GM18517 (cell line): ENCODE results near the gene RALGPS1.

Source experiments
- ATAC-seq: cut with Tn5 transposase; IDR thresholded peaks from one replicate; pipeline ENCODE4 v1.9.1; 2021; ENCODE audit warnings: mild to moderate bottlenecking, moderate library complexity; ENCODE audit not compliant: unreplicated experiment

RALGPS1 gene

DNA sequence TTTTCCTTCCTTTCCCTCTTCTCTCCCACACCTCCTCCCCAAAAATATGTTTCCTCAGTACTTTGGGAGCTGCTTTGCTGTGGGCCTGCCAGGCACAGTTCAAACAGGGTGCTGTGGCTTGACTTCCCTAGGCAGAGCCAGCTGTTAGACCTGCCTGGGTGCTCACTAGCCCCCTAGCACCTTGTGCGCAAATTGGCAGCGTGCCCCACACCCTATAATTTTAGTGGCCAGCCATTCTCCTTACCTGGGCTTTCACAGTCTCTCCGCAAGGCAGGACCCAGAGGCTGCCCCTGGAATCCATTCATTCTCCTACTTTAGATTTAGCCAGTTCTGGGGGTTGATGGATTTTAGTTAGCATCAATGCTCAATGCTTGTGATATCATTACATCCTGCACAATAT lies 135.6 kb downstream of the RALGPS1 start:
- ATAC-seq: no peak

DNA sequence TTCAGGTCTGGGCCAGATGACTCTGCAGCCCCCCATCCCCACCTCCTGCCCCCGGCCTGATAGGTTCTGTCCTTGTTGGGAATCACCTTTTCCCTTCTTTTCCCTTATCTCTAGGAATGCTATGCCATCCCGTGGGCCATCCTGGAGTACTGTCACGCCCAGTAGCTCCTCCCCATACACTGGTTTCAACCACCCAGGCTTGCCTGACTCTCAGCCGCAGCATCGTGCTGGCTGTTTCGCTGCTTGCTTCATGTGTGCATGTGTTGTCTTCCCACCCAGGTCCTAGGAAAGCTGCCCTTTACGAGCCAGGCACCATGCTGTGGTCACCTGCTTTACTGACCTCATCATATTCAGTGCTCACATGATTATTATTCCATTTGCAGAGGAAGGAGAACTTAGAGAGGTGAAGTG lies 136.0 kb downstream of the RALGPS1 start:
- ATAC-seq: no peak

DNA sequence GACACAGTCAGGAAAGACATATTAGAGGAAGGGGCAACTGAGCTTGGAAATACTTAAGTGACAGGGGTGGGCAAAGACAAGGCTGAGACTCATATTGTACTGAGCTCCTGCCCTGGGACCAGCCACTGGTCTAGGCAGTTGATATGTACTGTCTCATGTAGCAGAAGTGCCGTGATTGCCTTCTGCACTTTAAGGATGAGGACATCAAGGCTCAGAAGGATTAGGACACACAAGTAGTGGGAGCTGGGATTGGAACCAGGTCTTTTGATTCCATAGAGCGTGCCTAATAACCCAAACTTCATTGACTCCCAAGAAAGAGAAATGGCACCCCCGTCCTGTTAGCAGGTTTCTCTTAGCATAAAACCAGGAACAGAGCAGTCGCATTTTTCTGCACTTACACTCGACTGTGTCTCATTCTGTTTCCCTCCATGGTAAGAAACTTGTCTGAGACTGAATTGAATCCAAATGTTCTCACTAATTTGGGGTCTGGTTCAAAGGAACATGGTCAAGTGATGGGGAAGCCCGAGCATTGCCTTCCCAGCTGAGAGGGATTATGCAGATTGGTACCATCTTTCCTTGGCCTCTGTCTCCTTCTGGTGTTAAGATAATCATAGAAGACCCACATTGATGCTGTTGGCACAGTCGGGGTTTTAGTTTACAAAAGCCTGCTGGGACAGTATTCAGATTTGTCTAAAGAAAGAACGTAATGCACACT lies 137.5 kb downstream of the RALGPS1 start:
- ATAC-seq: no peak

DNA sequence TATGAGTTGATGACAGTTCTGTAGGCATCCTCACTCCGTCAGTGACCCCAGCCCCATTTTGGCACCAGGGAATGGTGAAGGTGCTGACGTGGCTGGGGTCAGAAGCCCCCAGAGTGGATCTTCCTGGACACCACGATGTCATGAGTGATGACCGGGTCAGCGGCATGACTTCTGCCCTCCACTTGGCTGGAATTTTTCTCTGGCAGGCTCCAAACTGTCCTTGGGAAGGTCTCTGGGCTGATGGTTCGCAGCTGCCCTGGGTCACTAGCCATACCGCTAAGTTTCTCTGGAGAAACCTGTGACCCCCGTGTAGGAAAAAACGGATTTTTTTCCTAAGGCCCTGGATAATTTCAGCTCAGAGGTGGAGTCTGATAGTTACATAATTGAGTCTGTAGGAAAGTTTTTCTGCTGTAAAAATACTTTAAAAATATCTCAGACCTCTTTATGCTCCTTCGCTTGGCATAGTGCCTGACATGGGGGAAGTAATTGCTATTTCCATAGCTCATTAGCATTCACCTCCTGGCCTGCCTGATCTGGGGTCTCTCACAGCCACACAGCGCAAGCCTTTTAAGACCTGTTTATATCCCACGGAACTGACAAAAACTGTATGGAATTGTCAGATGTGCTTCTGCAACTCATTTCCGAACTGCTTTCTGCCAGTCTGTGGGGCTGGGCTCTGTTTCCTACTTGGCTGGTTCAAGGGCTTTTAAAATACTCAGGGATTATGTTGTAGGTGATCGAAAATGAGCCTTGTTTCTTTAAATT lies 138.7 kb downstream of the RALGPS1 start:
- ATAC-seq: no peak

DNA sequence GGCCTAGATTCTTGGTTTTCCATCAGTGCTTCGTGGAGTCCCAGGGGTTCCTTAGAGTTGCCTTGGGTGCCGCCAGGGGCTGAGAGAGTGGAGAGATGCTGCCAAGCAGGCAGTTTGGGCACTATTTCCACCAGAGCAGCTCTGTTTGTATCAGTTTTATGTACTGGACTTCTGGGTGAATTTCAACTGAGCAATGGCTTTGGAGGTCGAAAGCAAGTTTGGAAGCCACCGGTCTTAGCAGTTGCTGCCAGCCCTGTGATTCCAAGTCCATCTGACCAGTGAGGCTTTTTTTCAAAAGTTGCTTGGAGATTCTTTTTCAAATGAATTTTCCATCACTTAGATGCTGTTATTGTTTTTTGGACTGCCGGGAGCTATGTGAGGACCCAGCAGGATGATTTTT lies 139.4 kb downstream of the RALGPS1 start:
- ATAC-seq: no peak

DNA sequence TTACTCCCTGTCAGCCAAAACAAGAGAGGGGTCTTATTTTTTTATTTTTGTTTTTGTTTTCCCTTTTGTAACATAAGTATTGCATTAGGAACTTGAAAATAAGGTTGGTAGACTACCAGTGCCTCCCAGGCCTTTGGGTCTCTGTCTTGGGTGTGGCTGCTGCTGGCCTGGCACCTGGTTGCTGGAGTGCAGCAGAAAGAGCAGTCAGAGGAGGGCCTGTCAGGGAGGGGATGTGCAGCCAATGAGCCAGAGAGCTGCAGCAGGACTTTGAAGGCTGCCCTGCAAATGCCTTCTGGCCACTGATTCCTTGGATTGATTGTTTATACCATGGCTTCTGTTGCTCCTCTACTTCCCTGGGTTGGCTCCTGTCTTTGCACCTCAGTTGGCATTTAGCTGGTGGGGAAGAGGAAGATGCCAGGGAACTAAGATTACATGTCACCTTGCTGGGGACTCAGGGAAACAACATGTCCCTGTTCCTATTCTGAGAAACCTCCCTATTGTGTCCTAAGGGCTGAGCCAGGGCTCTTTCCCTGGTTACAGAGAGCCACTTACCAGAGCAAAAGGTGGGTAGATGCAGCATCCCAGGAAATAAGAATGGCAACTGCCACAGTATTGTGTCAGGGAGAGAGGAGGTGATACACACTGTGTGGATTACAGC lies 141.3 kb downstream of the RALGPS1 start:
- no peak for ATAC-seq

DNA sequence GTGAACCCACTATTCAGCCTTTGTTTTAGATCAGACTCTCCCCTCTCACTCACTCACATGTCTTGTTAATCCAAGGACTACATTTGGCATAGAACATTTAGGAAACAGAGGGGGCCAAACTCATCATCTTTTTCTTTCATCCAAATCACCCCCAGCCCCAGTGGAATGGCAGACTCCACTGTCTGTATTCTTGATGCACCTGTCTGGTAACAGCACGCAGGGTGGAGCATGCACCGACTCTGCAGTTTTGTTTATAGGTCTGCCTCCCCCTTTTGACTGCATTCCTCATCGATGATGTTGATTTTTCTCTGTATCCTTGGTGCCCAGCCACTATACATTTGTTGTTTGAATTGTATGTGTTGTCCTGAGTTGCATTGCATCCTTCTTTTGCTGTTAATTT lies 141.9 kb downstream of the RALGPS1 start:
- no peak for ATAC-seq

DNA sequence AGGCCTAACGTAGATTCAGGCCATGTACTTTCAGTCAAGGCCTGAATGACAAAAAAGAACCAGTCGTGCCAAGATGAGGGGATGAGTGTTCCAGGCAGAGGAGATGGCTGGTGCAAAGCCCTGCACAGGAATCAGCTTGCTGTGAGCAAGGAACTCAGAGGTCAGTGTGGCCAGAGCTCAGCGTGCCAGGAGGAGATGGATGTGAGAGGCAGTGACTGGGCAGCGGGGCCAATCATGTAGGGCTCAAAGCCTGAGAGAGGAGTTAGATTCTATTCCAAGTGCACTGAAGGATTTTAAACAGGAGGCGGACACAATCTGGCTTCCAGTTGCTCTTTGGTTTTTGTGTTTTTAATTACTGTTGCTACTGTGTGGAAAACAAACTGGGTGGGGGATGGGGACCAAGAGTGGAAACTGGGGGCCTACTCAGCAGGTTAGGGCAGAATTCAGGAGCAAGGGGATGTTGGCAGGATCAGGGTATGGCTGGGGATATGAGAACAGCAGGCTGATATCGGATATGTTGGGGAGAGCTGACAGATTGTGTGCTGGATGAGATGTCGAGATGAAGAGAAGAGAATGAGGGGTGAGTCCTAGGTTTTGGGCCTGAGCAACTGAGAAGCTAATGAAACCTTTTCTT lies 143.5 kb downstream of the RALGPS1 start:
- ATAC-seq: no peak

DNA sequence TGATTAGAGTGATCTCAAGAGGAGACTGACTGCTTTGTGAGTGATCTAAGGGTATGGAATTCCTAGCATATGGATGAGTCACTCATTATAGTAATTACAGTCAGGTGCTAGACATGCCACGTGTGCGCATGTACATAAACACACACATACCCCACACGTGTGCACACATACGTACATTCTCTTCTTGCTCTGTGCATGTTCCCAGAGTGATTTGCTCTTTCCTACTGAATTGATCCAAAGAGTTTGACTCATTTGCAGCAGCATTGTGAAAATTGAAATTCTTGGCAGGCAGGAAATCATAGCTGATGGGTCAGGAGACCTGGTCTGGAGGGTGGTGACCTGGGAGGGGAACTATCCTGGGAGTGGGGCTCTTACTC lies 144.1 kb downstream of the RALGPS1 start:
- ATAC-seq: no peak

DNA sequence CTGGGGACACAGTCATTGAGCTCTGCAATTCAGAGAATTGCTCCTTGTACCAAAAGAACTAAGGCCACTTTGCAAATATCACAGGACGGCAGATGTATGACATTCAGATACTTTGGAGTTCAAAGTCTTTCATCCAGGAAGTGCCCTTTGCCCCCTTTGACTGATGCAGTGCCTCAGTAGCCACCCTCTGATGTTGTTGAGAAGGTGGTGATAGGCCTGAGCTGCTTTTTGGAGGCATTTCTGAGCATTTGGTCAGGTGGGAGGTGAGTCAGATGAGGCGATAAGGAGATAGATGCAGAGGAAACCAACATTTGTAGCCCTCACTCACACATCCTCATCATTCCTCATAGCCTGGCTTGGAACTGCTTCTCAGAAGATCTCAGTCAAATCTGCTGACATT lies 144.4 kb downstream of the RALGPS1 start:
- ATAC-seq: no peak

DNA sequence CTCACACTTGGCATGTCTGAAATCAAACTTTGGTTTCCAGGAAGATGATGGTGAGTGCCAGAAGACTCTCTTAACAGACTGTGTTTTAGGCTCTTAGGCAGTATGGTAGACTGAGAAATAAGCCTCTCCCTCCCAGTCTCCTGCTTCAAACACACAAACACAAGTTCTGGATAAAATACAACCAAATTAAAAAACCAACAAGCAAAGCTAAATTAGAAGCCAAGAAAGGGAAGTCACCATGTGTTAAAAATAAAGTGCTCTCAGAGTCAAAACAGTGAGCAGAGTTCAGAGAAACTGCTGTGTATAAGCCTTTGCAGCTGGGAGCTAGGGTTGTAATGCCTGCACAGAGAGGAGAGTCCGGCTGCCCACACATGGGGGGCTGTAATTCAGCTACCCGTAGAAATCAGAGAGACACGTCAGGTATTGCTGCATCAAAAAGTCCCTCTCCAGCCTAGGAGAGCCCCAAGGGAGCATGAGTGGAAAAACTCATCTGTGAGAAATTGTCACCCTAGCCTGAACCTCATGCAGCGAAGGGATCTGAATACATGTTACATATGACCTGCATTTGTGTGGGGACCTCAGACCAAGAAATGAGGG lies 145.3 kb downstream of the RALGPS1 start:
- ATAC-seq: no peak

DNA sequence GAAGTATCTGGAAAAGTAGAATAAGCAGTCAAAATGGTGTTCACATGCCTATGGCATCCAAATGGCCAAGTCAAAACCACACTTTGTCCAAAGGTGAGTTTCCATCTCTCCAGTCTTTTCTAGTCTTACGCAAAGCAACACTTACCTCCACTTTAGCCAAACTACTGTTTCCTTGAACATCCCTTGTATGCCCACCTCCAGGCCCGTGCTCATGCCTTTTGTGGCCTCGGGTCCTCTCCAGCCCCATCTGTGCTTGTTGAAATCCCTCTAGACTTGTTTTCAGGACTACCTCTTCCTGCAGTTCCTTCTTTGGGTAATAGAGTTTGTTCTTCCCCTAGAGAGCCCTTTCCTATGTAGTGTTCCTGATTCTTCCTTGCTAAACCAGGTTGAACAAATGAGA lies 146.8 kb downstream of the RALGPS1 start:
- ATAC-seq: no peak

DNA sequence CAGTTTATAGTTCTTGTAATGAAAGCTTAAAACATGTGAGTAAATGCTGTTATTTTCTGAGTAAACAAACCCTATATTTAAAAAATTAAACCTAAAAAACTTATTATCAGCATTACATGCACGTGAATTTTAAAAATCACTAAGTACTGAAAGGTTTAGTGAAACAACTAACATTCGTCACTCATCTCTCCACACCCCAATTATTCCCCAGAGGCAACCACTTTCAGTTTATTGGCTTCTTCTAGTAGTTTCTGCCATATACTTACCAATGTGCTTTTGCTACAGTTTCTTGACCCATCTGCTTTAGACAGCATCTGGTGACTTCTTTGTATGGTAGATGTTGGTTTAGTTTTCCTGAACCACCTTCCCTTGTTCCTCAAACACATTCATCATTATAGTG lies 149.8 kb downstream of the RALGPS1 start:
- no peak for ATAC-seq

DNA sequence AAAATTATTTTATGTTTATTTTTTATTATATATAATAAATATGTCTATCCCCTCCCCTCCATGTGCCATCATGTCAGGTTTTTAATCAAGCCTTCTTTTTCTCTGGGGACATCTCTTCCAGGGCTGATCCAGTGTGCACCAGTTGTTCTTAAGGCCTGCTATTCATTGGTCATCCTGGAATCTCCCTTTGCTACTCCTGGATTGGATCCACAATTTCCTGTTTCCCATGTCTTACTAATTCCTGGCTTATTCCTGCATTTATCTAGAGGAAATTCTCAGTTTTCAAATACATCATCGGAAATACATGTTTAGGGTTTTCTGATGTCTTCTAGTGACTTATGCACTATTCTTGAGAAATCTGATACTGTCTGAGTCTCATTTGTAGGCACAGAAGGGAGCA lies 151.0 kb downstream of the RALGPS1 start:
- no peak for ATAC-seq

DNA sequence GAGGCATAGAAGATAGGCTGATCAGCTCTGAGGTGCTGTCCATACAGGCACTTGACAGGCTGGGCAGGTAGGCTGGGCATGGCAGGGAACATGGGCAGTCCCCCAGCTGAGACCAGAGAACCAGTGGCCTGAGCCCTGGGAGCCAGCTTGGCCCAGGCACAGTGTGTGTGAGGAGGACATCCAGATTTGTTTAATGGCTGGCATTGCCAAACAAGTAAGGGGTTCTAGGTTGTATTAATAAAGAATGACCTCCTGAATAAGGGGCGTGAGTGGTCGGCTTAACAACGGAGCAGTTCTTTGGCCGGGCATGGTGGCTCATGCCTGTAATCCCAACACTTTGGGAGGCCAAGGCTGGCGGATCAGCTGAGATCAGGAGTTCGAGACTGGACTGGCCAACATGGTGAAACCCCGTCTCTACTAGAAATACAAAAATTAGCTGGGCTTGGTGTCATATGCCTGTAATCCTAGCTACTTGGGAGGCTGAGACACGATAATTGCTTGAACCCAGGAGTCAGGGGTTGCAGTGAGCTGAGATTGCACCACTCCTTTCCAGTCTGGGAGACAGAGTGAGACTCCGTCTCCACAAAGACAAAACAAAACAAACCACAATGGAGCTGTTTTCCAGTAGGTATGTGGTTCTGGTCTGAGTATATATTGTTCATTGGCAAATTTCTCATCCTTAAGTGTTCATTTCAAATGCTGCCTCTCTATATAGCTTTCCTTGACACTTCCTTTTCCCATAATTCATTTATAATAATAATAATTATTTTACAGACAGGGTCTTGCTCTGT lies 151.7 kb downstream of the RALGPS1 start:
- ATAC-seq: no peak

DNA sequence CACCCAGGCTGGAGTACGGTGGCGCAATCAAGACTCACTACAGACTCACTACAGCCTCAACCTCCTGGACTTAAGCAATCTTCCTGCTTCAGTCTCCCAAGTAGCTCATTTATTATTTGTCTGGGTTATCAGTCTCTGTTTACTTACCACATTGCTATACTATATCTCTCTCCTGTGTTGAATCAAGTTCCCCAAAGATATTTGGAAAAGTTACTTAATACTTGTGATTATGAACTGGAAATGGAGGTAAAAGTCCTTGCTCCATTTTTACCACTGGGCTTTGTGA lies 152.2 kb downstream of the RALGPS1 start:
- ATAC-seq: no peak

DNA sequence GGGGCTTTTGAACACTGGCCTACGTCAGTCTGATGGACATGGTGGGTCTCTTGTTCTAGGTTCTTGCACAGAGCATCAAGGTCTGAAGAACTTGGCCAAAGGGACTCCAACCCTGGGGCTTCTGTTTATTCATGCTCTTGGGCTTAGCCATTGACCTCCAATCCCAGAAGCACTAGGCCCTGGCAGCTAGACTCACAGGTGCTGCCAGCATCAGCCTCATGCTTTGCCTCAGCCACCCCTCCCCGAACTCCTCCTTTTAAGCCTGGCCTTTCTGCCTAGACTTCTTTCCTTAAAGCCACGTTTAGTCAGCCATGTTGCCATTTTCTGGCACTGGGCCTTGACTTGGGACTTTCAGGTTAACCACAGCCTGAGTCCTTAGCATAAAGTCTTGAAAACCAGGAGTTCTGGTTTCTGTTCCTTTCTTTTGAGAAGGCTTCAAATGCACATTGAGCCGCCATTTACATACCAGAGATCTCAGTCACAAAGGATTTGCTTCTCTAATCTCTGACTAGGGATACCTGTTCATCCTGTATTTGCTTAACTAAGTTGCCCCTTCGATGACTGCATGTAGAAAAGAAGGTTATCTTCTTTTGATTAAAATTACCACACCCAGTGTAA lies 153.1 kb downstream of the RALGPS1 start:
- no peak for ATAC-seq

DNA sequence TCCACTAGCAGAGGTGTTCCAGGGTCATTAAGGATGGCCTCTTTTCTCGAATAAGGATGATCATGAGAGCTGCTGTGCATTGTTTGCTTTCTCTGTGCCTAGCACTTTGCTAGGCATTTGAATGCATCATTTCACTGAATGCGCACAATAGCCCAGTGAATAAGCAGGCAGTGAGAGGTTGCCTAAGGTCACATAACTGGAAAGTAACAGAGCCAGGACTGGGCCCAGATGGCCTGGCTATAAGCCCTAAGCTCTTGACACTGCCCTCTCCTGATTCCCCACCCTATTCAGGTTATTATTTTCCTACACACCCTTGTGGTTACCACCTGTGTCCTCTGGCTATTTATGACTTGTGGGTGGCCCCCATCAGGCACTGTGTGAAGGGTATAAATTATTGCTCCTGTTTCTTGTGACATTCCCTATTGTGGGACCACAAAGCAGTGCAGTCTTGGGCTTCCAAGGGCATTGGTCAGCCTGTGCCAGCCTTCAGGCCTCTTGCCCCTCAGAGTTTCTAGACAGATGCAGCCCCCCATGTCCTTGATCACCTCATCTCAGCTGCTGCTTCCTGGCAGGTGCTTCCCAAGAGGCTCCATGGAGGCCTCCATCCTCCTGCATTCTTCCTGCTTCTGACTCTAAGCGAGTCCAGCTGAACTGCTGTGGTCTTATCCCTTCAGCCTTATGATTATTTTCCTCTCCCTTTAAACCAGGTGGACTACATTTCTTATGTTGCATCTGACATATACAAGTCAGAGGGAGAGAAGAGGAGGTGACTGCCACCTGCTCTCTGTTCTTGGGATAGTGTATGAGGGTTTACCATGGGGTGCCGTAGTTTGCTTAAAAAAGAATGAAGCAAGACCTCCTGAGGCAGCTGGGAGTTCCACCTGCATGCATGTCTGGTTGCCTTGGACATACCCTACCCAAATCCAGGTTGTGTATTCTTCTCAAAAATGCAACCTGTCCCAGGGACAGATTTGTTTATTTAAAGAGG lies 160.3 kb downstream of the RALGPS1 start:
- no peak for ATAC-seq
